Right forelimb (tissue), 1 donor: Measurements from ENCODE around the gene OR2M2.

ENCODE experiments used
- DNase-seq: peaks from one replicate; pipeline ENCODE4 v3.0.0-alpha.2; 2018

Gene OR2M2, protein sequence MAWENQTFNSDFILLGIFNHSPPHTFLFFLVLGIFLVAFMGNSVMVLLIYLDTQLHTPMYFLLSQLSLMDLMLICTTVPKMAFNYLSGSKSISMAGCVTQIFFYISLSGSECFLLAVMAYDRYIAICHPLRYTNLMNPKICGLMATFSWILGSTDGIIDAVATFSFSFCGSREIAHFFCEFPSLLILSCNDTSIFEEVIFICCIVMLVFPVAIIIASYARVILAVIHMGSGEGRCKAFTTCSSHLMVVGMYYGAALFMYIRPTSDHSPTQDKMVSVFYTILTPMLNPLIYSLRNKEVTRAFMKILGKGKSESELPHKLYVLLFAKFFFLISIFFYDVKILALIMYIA

GRCh38 chr1:248174521-248174920 is at the start of gene OR2M2:
TSS of gene OR2M2 (plus strand) at chr1:248174821. CDS start at chr1:248179986, 5,165 bp downstream.
- no peak for DNase-seq

DNA sequence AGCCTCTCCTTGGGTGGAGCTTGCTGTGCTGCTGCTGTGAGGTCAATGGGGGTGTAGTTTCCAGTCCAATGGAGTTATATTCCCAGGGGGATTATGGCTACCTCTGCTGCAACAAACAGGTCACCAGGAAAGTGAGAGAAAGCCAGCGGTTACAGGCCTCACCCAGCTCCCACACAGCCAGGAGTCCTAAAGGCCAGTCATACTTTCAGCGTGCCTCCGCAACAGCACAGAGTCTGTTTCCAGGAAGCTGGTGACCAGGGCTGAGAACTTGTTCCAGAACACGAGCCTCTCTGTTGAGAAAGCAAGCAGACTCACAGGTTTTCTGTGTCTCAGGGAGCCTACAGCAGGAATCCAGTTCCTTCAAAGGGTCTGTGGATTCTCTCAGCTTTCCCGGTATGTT is 47.0 kb upstream of the OR2M2 start:
- DNase-seq, result no peak

DNA sequence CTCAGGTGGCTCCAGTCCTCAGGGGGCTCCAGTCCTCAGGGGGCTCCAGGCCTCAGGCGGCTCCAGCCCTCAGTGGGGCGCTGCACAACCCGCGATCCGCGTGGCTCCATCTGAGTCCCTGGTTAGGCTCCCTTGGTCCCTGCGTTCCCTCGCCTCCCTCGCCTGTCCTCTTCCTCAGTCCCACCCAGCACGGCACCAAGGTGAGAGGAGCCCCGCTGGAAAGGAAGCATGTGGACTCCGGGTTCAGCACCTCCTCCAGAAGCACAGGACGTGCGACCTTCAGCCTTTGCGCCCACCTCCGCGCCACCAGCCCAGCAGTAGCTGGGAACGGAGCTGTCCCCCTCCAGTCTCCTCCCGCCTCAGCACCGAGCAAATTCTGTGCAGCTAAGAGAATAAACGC is 37.8 kb upstream of the OR2M2 start:
- no peak for DNase-seq

DNA sequence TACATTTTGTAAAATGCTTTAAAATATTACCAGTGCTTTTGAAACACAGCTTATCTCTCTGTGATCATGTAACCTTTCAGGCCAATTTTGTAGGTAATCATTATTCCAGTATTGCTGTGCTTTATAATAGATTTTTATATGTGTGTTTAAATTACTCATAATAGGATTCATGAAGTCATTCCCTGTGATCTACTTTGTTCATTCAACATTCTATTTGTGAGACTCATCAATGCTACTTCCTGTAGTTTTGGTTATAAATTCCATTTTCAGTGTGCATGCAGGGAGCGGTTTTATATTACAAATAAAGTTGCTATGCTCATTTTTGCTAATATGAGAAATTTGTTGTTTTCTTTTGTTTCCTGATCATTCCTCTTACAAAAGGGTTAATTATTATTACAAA is 33.8 kb upstream of the OR2M2 start:
- no peak for DNase-seq

DNA sequence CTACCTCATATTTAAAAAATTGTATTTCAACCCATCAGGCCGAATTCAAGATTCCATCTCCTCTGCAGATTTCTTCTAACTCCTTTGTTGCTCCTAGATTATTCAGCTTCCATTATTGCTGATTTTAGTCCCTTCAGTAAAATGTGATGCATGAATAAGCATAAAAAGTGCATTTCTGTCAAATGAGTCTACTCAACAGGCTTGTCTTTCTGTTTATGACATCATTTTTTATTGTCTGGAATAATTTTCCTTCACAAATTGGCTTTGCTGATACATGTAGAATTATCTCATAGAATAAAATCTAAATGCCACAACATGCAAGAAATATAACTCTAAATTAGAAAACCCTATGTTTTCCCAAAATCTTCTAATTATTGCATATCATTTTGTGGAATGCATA is 31.3 kb upstream of the OR2M2 start:
- no peak for DNase-seq

GRCh38 chr1:248144513-248145198 is 30.0 kb upstream of the OR2M2 start, which contains the start of gene OR2M5:
TSS of gene OR2M5 (plus strand) at chr1:248145148. CDS start at chr1:248145148, 0 bp downstream.
- no peak for DNase-seq

DNA sequence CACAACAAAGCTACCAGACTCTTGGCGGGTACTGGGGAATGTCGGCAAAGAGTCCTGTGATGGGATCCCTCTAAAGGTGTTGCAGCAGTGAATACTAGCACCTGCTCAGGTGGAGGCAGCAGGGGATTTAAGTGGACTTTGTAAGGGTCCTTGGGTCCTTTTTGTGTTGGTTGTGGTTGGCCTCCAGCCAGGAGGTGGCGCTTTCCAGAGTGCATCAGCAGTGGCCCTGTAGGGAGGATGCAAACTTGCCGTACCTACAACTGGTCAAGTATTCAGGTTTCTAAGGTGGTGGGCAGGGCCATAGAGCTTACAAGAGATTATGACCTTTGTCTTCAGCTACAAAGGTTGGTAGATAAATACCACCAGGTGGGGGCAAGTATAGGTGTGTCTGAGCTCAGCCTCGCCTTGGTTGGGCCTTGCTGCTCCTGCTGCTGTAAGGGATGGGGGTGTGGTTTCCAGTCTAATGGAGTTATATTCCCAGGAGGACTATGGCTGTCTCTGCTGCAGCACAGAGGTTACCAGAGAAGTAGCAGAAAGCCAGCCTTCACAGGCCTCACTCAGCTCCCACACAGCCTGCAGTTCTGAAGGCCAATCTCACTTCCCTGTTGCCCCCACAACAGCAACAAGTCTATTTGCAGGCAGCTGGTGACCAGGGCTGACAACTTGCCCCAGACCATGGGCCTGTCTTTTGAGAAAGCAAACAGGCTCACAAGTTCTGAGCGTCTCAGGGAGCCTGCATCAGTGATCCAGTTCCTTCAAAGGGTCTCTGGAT is 22.4 kb upstream of the OR2M2 start:
- DNase-seq, result no peak

DNA sequence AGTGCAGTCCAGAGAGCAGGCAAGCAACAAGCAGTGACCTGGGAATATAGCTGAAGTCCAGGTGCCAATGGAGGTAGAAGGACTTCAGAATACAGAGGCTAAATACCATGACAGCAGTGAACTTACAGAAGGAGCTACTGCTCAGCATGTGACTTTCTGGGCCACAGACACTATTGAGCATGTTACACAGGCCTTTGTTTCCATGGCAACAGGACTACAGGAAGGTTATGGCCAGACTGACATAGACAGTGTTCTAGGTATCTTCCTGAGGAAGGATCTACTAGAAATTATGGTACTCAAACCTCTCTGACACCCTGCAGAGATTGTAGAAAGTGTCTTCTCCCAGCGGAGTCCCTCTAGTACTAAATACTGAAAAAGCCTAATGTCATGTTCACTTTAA is 18.7 kb upstream of the OR2M2 start:
- DNase-seq, result no peak

DNA sequence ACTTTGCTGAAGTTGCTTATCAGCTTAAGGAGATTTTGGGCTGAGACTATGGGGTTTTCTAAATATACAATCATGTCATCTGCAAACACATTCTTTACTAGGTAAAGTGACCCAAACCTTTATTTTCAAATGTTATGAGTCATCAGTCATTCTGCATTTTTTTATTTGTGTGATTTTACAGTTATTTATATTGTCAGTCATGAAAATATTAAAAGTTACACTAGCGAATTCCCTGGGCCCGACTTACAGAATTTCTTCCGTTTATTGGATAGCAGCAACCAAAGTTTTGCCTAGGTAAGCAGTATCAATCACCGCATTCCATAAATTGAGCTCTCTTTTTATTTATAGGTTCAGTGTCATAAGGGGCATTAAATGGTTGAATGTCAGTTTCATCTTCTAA is 15.9 kb upstream of the OR2M2 start:
- no peak for DNase-seq

DNA sequence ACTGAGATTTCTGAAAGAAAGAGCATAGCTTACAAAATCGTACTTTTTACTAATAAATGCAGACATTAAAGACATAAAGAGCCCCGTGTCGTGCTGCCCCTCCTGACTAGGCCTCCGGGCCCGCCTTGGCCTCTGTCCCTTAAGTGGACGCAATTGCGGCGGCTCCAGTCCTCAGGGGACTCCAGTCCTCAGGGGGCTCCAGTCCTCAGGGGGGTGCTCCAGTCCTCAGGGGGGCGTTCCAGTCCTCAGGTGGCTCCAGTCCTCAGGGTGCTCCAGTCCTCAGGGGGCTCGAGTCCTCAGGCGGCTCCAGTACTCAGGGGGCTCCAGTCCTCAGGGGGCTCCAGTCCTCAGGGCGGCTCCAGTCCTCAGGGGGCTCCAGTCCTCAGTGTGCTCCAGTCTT is 10.6 kb upstream of the OR2M2 start:
- no peak for DNase-seq

- no peak for DNase-seq
Observed at GRCh38 chr1:248165186-248165585, 9.4 kb upstream of the OR2M2 start.

GRCh38 chr1:248183996-248184395 is 9.4 kb downstream of the OR2M2 start:
- no peak for DNase-seq

DNA sequence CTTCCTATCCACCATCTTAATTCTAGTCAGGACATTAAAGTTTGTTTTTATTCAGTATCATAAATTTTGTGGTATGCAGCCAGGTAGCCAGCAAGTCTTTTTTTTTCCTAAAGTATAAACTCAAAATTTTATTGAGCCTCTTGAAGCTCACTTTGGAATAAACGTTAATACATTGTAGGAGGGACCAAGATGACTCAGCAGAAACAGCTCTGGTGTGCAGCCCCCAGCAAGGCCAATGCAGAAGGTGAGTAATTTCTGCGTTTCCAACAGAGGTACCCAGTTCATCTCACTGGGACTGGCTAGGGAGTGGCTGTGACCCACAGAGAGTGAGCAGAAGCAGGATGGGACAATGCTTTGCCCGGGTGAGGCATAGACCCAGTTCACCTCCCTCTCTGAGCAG is 12.7 kb downstream of the OR2M2 start:
- no peak for DNase-seq

DNA sequence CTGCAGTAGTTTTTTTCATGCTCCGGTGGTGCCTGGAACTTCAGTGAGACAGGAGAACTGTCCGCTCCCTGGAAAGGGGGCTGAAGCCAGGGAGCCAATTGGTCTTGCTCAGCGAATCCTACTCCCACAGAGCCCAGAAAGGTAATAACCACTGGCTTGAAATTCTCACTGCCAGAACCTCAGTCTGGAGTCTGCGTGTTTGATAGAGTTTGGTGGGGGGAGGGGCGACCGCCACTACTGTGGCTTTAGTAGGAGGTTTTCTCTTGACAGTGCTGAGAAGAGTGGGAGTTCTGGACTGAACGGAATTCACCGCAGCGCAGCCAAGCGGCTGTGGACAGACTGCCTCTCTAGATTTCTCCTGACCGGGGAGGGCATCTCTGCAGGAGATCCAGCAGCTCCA is 14.4 kb downstream of the OR2M2 start:
- no peak for DNase-seq

GRCh38 chr1:248194117-248194516 is 19.5 kb downstream of the OR2M2 start:
- no peak for DNase-seq

DNA sequence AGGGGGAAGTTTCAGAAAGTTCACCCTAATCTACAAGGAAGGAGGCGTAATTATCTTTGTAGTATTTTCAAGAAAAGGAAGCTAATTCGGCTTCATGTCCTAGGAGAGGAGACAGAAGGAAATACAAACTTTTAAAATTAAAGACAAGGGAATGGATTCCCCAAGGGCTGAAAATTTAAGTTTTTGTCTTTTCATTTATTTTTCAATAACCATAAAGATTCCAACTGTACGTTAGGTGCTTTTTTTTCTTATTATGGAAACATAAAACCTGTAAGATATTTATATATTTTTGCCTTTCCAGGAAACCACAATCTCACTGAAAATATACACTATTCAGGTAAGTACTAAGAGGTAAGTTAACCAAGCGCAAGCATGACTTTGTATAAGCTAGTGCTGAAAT is 22.3 kb downstream of the OR2M2 start, which contains the start of gene OR2M3:
OR2M3 (plus strand) TSS at position 301 of the 400 bp plus-strand sequence. CDS start 5,803 bp downstream, outside the sequence.
- DNase-seq, result no peak

- no peak for DNase-seq
Observed at GRCh38 chr1:248215880-248216279, 41.3 kb downstream of the OR2M2 start.

GRCh38 chr1:248225537-248225936 is 50.9 kb downstream of the OR2M2 start:
- DNase-seq, result no peak

DNA sequence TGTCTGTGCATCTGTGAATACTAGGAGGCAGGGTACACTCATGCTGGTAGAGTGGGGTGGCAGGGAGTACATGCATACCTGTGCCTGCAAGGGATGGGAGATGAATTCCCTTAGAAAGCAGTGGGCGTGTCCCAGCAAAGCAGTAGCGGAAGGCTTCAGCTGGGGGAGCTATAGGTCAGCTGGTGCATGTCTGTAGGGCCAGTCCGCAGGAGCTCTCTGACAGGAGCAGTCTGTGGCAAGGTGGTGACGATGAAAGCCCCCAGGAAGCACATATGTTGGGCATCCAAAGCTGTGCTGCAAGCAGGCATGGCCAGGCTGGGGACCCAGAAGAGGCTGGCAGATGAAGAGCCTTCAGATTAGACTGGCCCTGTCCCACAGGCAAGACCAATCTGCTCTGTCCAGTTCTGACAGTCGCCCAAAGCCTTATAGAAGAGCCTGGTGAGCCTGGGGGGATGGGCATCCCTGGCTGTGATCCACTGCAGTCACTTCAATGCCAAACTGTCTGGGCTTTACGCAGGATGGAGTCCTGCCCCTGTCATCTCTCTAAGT is 54.8 kb downstream of the OR2M2 start:
- DNase-seq, result no peak
